ENCODE results near the gene FOXJ3. TPM values are rescaled to one million over a fixed set of nuclear protein-coding genes. Genes with fewer than 3 reads are reported as not detected.

Gene FOXJ3
- total RNA-seq, 1 experiment from 2014 or later, result 27.3 TPM

GRCh38 chr1:42189931-42190853, 144.8 kb downstream of the FOXJ3 start:
- no peak for DNase-seq (ENCODE audit: low spot score)

- DNase-seq (ENCODE audit: low spot score), result no peak
Measured at GRCh38 chr1:42186152-42186551, 148.9 kb downstream of the FOXJ3 start.

- DNase-seq (ENCODE audit: low spot score), result no peak
Measured at GRCh38 chr1:42184616-42185015, 150.4 kb downstream of the FOXJ3 start.

GRCh38 chr1:42183957-42184268, 151.1 kb downstream of the FOXJ3 start:
- no peak for DNase-seq (ENCODE audit: low spot score)

GRCh38 chr1:42183210-42183956, 151.7 kb downstream of the FOXJ3 start:
- DNase-seq (ENCODE audit: low spot score), result no peak

GRCh38 chr1:42181687-42182086, 153.3 kb downstream of the FOXJ3 start:
- DNase-seq (ENCODE audit: low spot score), result no peak

- DNase-seq (ENCODE audit: low spot score), result no peak
Measured at GRCh38 chr1:42179900-42180329, 155.1 kb downstream of the FOXJ3 start.

GRCh38 chr1:42179275-42179674, 155.8 kb downstream of the FOXJ3 start:
- DNase-seq (ENCODE audit: low spot score), result no peak

- DNase-seq (ENCODE audit: low spot score), result no peak
Measured at GRCh38 chr1:42178249-42178648, 156.8 kb downstream of the FOXJ3 start.

GRCh38 chr1:42177541-42177981, 157.5 kb downstream of the FOXJ3 start:
- DNase-seq (ENCODE audit: low spot score), result peak; percentile 40

GRCh38 chr1:42176902-42177519, 158.0 kb downstream of the FOXJ3 start:
- DNase-seq (ENCODE audit: low spot score), result peak; percentile 48

- DNase-seq (ENCODE audit: low spot score), result no peak
Measured at GRCh38 chr1:42175314-42176054, 159.6 kb downstream of the FOXJ3 start.

GRCh38 chr1:42173961-42174735, 160.9 kb downstream of the FOXJ3 start:
- DNase-seq (ENCODE audit: low spot score), result no peak

- DNase-seq (ENCODE audit: low spot score), result peak; percentile 50
Measured at GRCh38 chr1:42173155-42173933, 161.7 kb downstream of the FOXJ3 start.

- no peak for DNase-seq (ENCODE audit: low spot score)
Measured at GRCh38 chr1:42172381-42173133, 162.5 kb downstream of the FOXJ3 start.

GRCh38 chr1:42171679-42172266, 163.3 kb downstream of the FOXJ3 start:
- no peak for DNase-seq (ENCODE audit: low spot score)

GRCh38 chr1:42170779-42171621, 164.0 kb downstream of the FOXJ3 start:
- DNase-seq (ENCODE audit: low spot score), result no peak

GRCh38 chr1:42168763-42169162, 166.3 kb downstream of the FOXJ3 start:
- no peak for DNase-seq (ENCODE audit: low spot score)
